ENCODE results near the gene PDLIM7.

The PDLIM7 gene

DNA sequence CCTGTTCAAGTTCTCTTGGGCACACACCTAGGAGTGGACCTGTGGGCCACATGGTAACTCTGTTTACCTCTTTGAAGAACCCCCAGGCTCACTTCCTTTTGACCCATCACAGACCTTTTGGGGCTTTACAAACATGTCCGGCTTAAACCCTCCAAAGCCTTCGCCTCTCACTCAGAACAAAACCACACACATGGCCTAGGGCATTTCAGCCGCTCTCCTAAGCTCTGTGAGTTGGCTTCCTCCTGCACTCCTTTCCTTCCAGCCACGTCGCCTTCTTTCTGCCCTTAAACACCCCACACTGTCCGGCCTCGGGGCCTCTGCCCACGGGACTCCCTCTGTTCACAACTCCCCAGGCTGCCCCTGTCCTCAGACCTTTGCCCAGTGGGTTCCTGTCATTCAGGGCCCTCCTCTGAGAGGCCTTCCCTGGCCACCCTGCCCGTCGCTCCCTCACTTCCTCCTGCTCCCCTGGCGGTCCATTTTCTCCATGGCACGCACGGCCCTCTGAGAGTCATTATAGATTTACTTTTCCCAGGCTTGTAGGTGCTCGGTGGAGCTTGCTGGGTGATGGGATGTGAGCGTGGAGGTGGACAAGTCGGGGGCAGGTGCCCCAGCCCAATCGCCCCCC lies 10.3 kb upstream of the PDLIM7 start:
- no peak for DNase-seq (ENCODE audit: low spot score)

DNA sequence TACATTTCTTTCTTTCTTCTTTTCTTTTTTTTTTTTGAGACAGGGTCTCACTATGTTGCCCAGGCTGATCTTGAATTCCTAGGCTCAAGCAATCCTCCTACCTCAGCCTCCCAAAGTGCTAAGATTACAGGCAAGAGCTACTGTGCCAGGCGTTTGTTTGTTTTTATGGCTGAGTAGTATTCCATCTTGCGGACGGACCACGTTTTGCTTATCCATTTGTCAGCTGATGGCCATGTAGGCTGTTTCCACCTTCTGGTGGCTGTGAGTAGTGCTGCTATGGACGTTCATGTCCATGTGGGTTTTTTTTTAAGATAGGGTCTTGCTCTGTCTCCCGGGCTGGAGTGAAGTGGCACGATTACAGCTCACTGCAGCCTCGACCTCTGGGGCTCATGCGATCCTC lies 9.8 kb upstream of the PDLIM7 start:
- DNase-seq (ENCODE audit: low spot score): no peak

DNA sequence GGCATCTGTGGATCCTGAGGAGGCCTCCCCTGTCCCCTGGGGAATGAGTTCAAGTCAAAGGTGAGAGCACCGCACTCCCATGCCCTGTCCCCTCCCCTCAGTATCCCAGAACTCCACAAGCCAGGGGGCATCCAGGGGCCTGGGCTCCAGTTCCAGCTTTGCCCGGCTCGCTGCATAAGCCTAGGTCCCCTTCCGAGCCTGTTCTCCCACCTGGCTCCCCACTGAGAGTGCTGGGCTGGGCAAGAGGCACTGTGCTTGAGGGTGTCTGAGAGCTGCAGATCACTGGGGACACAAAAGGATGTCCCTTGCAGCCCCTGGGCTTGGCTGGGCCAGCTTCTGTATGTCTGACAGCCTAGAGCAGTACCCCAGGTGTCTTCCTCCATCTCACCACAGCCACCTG lies 7.7 kb upstream of the PDLIM7 start:
- DNase-seq (ENCODE audit: low spot score): no peak

DNA sequence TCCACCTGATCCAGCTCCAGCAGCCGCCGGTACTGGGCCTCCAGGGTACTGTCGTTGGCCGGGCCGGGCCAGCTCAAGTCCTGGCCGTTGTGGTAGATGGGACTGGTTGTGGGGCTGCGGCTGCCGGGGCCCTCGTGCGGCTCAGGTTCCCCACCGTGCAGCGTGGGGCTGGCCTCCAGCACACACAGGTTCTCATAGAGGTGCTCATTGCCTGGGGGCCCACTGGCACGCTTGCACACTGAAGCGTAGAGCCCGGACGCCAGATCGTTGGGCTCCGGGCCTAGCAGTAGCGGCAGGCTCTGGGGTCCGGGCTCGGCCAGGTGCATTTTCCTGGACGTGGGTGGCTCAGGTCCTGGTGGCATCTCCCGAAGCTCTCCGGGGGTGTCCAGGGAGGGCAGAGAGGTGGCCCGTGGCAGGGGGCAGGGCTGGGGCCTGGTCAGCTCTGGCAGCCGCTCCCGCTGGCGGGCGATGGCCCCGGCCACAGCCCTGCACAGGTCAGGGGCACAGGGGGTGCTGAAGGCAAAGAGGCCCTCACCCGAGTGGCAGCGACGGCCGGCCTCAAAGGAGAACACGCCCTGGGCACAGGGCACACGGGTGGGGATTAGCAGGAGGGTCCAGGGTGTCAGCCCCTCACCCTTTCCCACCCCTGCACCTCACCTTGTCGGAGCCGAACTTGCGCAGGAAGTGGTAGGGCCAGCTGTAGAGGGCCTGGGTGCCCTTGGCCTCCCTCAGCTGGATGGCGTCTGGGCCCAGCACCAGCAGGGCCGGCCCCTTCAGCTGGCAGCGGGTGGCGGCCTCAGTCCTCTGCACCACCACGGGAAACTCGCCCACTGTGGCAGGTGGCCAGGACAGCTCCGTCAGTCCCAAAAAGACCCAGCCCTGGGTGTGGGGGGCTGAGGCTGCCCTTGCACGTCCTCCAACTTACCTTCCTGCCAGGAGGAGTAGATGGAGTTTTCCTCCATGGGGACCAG lies 7.0 kb upstream of the PDLIM7 start:
- no peak for DNase-seq (ENCODE audit: low spot score)

DNA sequence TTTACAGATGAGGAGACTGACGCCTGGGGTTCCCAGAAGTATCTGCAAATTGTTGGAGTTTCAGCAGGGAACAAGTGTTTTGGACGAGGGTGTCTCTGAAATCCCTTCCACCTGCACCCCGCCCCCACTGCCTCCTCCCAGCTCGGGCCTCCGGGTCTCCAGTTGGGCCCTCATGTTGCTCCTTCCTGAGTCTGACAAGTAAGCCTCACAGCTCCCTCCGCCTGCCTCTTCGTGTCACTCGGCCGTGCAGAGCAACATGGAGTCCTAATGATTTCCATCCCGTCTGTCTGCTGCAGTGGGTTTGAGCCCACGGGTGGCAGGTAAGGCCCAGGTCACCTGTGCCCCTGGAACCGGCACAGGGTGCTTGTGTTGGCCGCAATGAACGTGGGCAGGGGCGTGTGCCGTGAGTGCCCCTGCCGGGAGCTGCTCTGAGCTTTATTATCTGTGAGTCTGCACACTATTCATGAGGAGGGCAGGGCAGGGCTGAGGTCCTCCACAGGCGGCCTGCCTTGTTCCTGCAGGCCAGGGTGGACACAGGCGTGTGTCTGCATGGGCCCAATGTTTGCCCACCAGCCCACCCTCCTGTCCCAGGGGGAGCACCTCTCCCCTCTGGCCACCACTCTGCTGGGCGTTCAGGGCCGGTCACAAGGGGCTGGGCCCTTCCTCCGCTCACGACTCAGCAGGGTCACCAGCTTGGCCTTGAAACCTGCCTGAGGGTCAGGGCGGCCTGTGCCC lies 6.1 kb upstream of the PDLIM7 start:
- DNase-seq (ENCODE audit: low spot score): no peak

DNA sequence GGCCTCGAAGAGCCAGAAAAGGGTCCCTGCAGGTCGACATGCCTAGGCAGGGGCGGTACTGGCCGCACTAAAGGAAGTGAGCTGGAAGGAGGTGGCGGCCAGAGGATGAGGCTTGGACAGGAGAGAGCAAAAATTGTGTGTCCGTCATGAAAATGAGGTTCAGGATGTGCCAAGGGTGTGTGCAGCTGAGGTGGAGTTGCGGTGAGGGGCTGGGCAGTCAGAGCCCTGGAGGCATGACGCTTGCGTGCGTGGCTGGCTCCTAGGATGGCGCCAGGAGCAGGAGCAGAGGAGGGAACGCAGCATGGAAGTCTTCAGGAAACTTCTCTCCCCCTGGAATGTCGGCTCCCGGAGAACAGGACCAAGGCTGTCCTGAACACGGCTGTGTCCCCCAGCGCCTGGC lies 5.5 kb upstream of the PDLIM7 start:
- DNase-seq (ENCODE audit: low spot score): no peak

DNA sequence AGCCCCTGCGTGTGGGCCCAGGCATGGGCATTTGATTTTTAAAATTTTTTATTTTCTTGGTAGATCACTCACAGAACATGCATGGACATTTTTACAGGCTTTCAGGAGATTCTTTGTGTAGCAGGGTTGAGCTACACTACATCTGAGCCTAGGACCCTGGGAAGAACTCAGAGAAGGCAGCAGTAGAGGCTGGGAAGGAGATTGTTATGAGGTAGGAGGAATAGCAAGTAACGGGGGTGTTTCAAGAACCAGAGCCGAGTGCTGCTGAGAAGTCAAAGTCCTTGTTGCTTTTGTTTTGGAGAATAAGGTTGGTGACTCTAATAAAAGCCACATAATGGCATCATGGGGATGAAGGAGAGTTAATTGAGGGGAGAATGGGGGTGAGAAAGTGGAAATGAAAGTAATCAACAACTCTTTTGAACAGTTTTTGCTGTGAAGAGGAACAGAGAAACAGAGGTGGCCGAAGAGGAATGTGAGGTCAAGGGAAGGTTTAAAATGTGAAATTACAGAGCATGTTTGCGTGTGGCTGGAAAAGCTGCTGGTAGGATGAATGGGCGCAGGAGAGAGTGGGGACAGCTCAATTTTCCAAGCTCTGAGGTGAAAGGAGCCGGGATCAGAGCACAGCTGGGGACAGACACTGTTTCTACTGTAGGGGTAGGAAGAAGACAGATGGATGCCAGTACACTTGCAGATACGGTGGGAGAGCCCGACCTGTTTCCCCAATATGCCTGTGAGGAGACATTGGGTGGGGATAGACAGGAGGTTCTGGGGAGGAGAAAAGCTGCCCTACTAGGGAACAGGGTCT lies 4.7 kb upstream of the PDLIM7 start:
- DNase-seq (ENCODE audit: low spot score): no peak

DNA sequence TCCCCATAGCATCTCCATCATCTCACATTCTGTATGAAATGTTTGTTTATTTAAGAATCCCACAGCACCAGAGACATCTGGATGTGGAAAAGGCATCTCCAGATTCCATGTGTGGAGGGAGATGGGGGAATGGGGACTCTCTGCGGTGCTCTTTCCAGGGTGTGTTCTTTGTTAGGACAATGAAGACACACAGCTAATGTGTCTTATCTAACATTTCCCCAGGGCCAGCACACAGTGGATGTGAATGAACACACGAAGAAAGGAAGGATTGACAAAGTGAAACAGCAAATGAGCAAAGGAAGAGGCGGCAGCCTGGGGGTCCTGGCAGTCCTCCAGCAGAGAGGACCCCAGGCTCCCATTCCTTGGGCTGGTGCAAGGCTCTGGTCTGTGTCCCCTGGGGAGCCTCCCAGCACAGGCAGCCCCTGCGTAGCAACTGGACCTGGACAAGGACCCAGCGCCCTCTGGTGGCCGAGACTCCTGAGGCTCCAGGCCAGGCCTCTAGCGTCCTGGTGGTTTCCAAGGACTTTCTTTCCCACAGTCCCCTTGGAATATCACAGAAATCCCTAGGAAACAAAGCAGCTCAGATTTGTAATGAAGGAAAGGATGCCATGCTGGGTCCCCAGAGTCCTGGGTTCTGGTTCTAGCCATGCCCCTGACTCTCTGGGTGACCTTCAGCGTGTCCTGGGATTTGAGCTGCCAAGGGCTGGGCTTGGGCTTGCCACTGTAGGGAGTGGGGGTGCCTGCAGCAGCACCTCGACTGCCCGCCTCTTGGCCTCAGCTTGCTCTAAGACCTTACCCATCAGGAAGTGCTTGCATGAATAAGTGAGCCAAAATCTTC lies 3.5 kb upstream of the PDLIM7 start:
- peak; percentile 92 for DNase-seq (ENCODE audit: low spot score)

DNA sequence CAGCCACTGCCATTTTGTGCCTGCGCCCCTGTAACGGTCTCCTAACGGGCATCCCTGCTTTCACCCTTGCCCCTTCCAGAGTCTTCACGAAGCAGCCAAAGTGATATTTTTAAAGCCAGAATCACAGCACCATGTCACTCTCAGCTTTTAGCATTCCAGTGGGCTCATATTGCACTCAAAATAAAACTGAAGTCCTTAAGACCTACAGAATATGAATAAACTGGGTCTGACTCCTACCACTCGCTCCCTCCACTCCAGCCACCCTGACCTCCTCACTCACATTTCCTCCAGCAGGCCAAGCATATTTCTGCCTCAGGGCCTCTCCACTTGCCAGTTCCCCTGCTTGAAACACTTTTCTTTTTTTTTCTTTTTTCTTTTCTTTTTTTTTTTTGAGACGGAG lies 2.4 kb upstream of the PDLIM7 start:
- no peak for DNase-seq (ENCODE audit: low spot score)

DNA sequence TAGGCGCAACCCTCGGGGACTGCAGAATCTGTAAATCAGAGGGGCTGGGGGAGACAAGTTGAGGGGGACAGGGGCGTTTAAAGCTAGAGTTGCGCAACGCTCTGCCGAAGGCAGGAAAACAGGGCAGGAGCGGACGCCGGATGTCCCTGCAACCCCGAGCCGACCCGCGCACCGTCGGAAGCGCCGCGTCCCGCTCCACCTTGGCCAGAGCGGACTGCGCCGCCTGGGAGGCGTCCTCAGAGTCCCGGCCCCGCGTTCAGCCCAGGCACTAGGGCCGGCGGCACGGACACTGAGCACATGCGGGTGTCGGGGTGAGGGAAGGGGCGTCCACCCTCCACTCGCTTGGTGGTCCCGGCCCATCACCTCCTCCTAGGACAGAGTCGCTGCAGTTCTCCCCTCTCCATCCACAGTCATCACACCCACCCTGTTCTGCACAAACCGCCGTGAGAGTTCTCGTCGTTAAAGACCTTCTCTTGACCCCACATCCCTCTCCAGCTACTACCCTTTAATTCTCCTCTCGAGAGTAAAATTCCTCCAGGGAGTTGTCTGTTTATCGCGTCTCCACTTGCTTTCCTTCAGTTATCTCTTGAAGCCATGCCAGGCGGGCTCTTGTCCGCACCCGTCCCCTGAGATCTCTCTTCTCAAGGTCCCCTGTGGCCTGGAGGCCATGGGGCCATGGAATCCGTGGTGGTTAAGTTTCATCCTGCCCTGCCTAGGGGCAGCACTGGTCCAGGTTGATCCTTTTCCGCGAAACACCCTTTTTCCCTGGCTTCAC lies 796 bp upstream of the PDLIM7 start:
- peak; percentile 39 for DNase-seq (ENCODE audit: low spot score)

DNA sequence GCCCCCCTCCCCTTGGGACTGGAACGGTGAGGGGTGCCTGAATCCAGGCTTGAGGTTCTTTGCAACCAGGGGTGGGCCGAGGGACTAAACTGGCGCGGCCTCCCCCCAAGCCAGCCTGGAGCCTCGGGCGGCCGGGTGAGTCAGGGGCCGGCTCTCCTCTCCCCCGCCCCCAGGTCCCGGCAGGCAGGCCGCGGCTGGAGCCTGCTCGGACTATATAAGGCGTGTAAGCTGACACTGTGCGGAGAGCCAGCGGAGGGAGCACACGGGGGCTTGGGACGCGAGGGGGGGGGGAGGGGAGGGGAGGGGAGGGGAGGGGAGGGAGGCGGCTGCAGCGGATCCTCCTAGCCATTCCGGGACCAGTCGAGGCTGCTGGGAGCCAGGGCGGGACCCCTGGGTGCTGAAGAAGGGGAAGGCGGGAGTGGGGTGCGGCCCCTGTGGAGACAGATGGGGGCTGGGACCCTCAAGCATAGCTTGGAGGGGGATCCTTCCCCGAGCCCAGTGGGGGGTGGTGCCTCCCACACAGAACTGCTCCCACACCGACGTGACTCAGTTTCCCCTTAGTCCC lies 595 bp downstream of the PDLIM7 start:
- peak; percentile 91 for DNase-seq (ENCODE audit: low spot score)

DNA sequence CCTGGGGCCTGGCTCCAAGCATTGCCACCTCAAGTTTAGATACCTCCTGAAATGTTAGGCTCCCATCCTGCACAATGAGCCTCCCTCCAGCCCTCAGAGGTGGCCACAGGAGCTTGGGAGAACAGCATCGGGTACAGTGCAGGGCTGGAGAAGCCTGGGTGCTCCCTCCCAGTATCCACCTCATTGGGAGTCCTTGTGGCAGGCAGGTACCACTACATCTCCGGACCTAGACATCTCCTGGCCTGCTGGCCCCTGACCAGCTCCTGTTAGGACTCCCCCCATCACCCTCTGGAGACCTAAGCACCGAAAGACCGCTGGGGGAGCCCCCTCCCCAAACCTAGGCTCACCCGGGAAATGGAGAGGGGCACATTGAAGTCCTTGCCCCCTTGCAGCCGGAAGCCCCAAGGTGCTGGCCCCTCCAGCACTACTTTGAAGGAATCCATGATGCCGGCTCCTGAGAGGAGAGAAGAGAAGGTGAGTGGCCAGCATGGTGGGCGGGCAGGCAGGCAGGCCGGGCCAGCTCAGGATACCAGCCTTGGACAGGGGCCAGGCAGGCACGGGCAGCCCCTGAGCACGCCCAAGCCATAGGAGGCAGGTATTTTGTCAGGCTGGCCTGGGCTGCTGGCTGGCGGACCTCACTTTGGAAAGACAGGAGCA lies 1.2 kb downstream of the PDLIM7 start:
- peak; percentile 85 for DNase-seq (ENCODE audit: low spot score)

DNA sequence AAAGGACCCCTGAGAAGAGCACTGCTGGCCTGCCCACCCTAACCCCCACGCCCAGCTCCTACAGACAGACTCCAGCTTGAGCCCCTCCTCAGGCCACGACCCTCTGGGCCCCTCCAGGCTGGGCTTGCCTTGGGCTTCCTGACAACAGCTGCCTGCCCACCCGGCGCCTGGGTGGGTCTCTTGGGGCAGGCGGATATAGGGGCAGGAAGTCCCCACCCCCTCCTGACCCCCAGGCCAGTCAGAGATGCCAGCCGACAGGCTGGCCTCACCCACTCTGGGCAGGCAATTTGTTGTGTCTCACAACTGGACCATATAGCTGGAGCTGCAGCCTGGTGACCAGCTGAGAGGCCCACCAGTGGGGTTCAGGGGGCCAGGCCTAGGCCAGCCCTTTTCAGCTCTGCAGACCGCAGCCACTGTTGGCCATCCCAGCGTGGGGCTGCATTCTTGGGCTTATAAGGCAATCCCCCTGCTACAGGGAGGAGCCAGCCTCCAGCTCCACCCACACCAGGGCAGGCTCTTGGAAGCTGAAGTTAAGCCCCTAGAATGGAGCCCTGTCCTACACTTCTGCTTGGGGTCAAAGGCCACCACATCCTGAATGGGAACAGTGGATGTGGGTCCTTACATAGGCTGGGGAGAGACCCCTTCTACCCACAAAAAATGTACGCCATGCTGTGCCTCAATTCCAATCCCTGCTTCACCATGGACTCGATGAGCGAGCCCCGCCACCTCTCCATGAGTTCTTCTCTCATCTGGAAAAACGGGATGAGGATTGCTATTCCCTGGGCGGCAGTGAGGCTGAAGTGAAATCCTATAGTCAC lies 2.0 kb downstream of the PDLIM7 start:
- peak; percentile 79 for DNase-seq (ENCODE audit: low spot score)

DNA sequence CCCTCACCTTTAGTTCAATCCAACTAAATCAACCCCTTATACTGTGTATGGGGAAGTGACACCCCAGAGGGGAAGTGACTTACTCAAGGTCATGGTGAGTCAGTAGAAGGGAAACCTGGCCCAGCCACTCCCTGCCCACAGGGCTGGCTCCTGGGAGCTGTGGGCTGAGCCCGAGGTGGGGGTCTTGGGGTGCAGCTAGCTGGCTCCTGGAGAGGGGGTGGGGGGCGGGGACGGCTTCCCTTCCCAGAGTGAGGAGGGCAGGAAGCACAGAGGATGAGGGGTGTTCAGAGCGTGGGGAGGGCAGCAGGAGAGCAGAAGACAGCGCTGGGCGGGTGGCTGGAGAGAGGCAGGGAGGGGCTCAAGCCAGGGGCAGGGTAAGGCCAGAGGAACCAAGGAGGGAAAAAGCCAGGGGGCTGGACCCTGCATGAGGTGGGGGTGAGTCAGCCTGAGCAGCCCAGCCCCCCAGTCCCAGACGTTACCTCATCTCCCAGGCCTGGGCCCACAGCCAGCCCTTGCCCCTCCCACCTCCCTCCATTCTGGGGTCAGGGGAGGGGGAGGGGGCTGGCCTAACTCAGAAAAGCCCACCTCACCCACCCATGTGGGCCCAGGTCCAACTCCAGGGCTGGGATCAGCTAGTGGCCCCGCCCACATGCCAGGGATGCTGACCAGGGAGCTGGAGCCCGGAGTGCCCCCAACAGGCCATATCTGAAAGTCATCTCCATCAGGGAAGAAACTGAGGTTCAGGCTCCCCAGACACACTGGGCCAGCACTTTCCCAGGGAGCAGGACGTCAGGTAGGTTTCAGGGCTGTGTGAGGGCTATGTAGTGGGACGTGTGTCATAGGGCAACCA lies 2.8 kb downstream of the PDLIM7 start:
- peak; percentile 62 for DNase-seq (ENCODE audit: low spot score)

DNA sequence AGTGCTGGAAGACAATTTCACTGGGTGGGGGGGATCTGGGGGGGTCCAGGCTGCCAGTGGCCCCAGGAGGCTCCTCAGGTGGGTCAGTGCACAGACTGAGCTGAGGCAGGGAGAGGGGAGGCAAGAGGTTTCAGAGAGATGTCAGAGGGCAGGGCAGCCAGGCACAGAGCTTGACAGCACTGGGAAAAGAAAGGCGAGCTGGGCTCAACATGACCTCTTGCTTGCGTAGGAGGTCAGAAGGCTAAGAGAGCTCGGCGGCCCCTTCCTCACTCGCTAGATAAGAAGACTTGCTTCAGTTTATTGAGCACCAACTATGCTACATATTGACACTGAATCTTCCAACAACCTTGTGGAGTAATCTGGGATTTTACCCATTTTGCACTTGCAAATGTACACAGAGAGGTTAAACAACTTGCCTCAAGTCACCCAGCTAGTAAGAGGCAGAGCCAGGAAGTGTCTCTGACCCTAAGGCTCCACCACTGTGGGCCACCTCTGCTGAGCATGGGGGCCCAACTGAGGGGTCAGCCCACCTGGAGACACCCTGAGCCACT lies 3.5 kb downstream of the PDLIM7 start:
- DNase-seq (ENCODE audit: low spot score): no peak

DNA sequence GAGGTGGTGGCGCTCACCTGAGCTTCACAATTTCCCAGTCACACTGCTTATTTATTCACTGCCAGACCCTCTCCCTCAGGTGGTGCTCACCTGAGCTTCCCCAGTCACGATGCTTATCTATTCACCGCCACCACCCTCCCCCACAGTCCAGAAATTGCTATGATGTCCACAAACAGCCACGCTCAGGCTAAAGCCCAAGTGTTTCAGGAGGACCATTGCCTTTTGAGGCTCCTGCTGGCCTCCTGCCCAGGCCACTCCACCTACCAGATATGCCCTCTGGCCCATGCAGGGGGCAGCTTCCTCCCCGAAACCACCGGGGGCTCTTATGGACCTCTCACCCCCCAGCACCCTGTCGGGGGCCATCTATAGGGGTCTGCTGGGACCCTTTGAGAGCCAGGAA lies 4.6 kb downstream of the PDLIM7 start:
- DNase-seq (ENCODE audit: low spot score): no peak
